Endodermal cell (in vitro differentiated cells): ENCODE measurements around the gene PTCHD4. TPM values are rescaled to one million over a fixed set of nuclear protein-coding genes. Genes with fewer than 3 reads are reported as not detected.

ENCODE experiments used
- DNase-seq: peaks from one replicate; pipeline ENCODE4 v3.0.0-alpha.2; 2017
- H3K27ac ChIP-seq: 2 replicates; pipeline ENCODE4 v1.5.1; 2013; ENCODE audit warnings: mild to moderate bottlenecking, low read depth, low read length, moderate library complexity
- H3K27me3 ChIP-seq: 2 replicates; pipeline ENCODE4 v1.6.1; 2013; ENCODE audit warnings: mild to moderate bottlenecking, low read length, moderate library complexity; ENCODE audit not compliant: insufficient read depth, control insufficient read depth, poor library complexity, severe bottlenecking
- H3K36me3 ChIP-seq: 2 replicates; pipeline ENCODE4 v1.7.0; 2013; ENCODE audit warnings: mild to moderate bottlenecking, low read length, moderate library complexity; ENCODE audit not compliant: control insufficient read depth, insufficient read depth
- H3K4me1 ChIP-seq: one replicate; pipeline ENCODE4 v1.7.0; 2013; ENCODE audit warnings: low read length; ENCODE audit not compliant: control insufficient read depth, insufficient read depth
- H3K4me3 ChIP-seq: 2 replicates; pipeline ENCODE4 v1.5.1; 2013; ENCODE audit warnings: mild to moderate bottlenecking, low read length, moderate library complexity
- H3K9ac ChIP-seq: 2 replicates; pipeline ENCODE4 v1.6.1; 2013; ENCODE audit warnings: mild to moderate bottlenecking, low read length, moderate library complexity; ENCODE audit not compliant: poor library complexity, severe bottlenecking; ENCODE audit errors: extremely low read depth
- H3K9me3 ChIP-seq: 2 replicates; pipeline ENCODE4 v1.6.1; 2013; ENCODE audit warnings: mild to moderate bottlenecking, low read length, moderate library complexity; ENCODE audit not compliant: control insufficient read depth
- H3K27ac Mint-ChIP-seq: 2 replicates; pipeline ENCODE4 v1.8.0; 2020; ENCODE audit warnings: mixed read lengths
- H3K27me3 Mint-ChIP-seq: 2 replicates; pipeline ENCODE4 v1.8.0; 2021; ENCODE audit warnings: mild to moderate bottlenecking, mixed read lengths; ENCODE audit not compliant: insufficient read depth
- H3K36me3 Mint-ChIP-seq: 2 replicates; pipeline ENCODE4 v1.8.0; 2020; ENCODE audit warnings: low read depth, mixed read lengths
- H3K4me1 Mint-ChIP-seq: 2 replicates; pipeline ENCODE4 v1.8.0; 2020; ENCODE audit warnings: mixed read lengths
- H3K4me3 Mint-ChIP-seq: 2 replicates; pipeline ENCODE4 v1.8.0; 2020; ENCODE audit warnings: mild to moderate bottlenecking, moderate library complexity, mixed read lengths
- H3K9me3 Mint-ChIP-seq: 2 replicates; pipeline ENCODE4 v1.8.0; 2020; ENCODE audit warnings: mild to moderate bottlenecking, mixed read lengths
- WGBS, 2 experiments: methylation state at CpG; one replicate each; pipeline versions ENCODE4 v1.1.5 to v1.1.7; 2013; ENCODE audit warnings: missing lambda C conversion rate in 2 of 2, mixed read lengths in 1 of 2; ENCODE audit not compliant: insufficient coverage in 1 of 2, insufficient read length in 1 of 2; 5-methylcytosine and 5-hydroxymethylcytosine counted together
- total RNA-seq, 2 donors: library from RNA; stranded (reverse); fragmentation: NEBNext Ultra II Directional in 1 of 2; extraction: Animal tissue kit (Norgen Biotek cat#: 25700) in 1 of 2; gene quantifications; 2 replicates in 1 of 2; 3 replicates in 1 of 2; pipeline ENCODE4 v1.2.1, GENCODE V29; 2021
- TF ChIP-seq, protein P1 (sequence below): fragments of 200-600 bp; sonication (generic); conservative IDR thresholded peaks from 2 replicates; pipeline ENCODE4 v1.5.0; 2021; ENCODE audit warnings: antibody characterized with exemption, mild to moderate bottlenecking

PTCHD4 gene
- total RNA-seq, 2 donors from 2014 or later, result 0.11 to 0.42 TPM

- Mint-ChIP-seq H3K27me3 (no peaks in the 10 kb centered on the region), H3K36me3 (peaks cover 4% of the 10 kb centered on the region), H3K9me3 (peaks cover 14% of the 10 kb centered on the region), H3K4me1 (no peaks in the 10 kb centered on the region), H3K27ac (no peak overlapping the region), H3K4me3 (no peak overlapping the region)
- H3K36me3 ChIP-seq, result no peaks in the 10 kb centered on the region
- H3K4me1 ChIP-seq, result no peaks in the 10 kb centered on the region
- no peak for DNase-seq
- TF ChIP-seq, protein P1, sequence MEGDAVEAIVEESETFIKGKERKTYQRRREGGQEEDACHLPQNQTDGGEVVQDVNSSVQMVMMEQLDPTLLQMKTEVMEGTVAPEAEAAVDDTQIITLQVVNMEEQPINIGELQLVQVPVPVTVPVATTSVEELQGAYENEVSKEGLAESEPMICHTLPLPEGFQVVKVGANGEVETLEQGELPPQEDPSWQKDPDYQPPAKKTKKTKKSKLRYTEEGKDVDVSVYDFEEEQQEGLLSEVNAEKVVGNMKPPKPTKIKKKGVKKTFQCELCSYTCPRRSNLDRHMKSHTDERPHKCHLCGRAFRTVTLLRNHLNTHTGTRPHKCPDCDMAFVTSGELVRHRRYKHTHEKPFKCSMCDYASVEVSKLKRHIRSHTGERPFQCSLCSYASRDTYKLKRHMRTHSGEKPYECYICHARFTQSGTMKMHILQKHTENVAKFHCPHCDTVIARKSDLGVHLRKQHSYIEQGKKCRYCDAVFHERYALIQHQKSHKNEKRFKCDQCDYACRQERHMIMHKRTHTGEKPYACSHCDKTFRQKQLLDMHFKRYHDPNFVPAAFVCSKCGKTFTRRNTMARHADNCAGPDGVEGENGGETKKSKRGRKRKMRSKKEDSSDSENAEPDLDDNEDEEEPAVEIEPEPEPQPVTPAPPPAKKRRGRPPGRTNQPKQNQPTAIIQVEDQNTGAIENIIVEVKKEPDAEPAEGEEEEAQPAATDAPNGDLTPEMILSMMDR, result no peak
- no peaks in the 10 kb centered on the region for H3K27me3 ChIP-seq
- H3K4me3 ChIP-seq, result no peak overlapping the region
- H3K27ac ChIP-seq, result no peak overlapping the region
- peaks cover 16% of the 10 kb centered on the region for H3K9me3 ChIP-seq
- H3K9ac ChIP-seq, result no peak overlapping the region
Observed at GRCh38 chr6:48084201-48084600, 26.8 kb downstream of the PTCHD4 start.

- no peak overlapping the region for H3K27ac Mint-ChIP-seq
- no peak overlapping the region for H3K4me3 Mint-ChIP-seq
- no peaks in the 10 kb centered on the region for H3K4me1 Mint-ChIP-seq
- 93 to 100% methylated on average over 1 to 4 of the region's 4 CpGs for WGBS, 2 experiments
- no peaks in the 10 kb centered on the region for H3K27me3 ChIP-seq
- H3K27me3 Mint-ChIP-seq, result no peaks in the 10 kb centered on the region
- H3K27ac ChIP-seq, result no peak overlapping the region
- no peaks in the 10 kb centered on the region for H3K36me3 ChIP-seq
- H3K36me3 Mint-ChIP-seq, result peaks cover 8% of the 10 kb centered on the region
- H3K9me3 ChIP-seq, result peaks cover 20% of the 10 kb centered on the region
- no peak overlapping the region for H3K9ac ChIP-seq
- DNase-seq, result no peak
- no peak overlapping the region for H3K4me3 ChIP-seq
- no peaks in the 10 kb centered on the region for H3K4me1 ChIP-seq
- peaks cover 16% of the 10 kb centered on the region for H3K9me3 Mint-ChIP-seq
- TF ChIP-seq, protein P1, result no peak
Observed at GRCh38 chr6:48080227-48081009, 30.6 kb downstream of the PTCHD4 start.

DNA sequence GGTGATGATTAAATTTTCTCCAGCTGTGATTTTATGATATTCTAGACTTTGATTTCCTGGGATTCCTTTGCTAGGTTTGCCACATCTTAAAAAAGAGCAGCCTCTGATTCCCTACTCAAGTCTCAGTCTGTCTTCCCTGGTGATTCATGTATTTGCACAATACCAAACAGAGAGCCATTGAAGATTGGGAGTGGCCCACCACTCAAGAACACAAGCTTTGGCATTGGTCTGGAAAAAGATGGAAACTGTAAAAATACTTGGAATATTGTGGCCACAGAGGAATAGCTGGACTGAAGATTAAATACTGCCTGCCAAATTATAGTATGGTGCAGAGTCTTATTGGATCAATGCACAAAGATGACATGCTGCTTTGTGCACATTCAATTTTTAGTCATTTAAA, 32.9 kb downstream of the PTCHD4 start:
- no peaks in the 10 kb centered on the region for H3K27me3 Mint-ChIP-seq
- H3K9me3 Mint-ChIP-seq, result peaks cover 7% of the 10 kb centered on the region
- H3K36me3 Mint-ChIP-seq, result peaks cover 3% of the 10 kb centered on the region
- peaks cover 11% of the 10 kb centered on the region for H3K9me3 ChIP-seq
- DNase-seq, result no peak
- TF ChIP-seq, protein P1, result no peak
- no peak overlapping the region for H3K27ac Mint-ChIP-seq
- H3K4me1 Mint-ChIP-seq, result peaks cover 9% of the 10 kb centered on the region
- H3K36me3 ChIP-seq, result no peaks in the 10 kb centered on the region
- no peaks in the 10 kb centered on the region for H3K27me3 ChIP-seq
- H3K4me3 ChIP-seq, result no peak overlapping the region
- no peaks in the 10 kb centered on the region for H3K4me1 ChIP-seq
- H3K9ac ChIP-seq, result no peak overlapping the region
- no peak overlapping the region for H3K27ac ChIP-seq
- no peak overlapping the region for H3K4me3 Mint-ChIP-seq
